H1 (cell line): ENCODE results near the gene MAGOH.

ENCODE experiments used
- CTCF ChIP-seq, 3 experiments: IDR thresholded peaks; 1 replicate in 2 of 3; 2 replicates in 1 of 3; pipeline versions ENCODE4 v1.5.1 to v1.6.1; 2011; ENCODE audit warnings: low read length in 3 of 3, mild to moderate bottlenecking in 3 of 3, inconsistent platforms in 2 of 3, low read depth in 1 of 3, moderate library complexity in 1 of 3; ENCODE audit not compliant: insufficient read depth in 1 of 3; ENCODE audit errors: control extremely low read depth in 1 of 3
- JUND ChIP-seq: IDR thresholded peaks from 2 replicates; pipeline ENCODE4 v1.6.1; 2011; ENCODE audit warnings: mild to moderate bottlenecking, improper control_type of control experiment, low read length
- TAF7 ChIP-seq: optimal IDR thresholded peaks from 2 replicates; pipeline ENCODE3; 2011; ENCODE audit warnings: low read depth, mild to moderate bottlenecking, inconsistent platforms, low read length, moderate library complexity, borderline replicate concordance
- ZNF274 ChIP-seq: IDR thresholded peaks from 2 replicates; pipeline ENCODE4 v1.7.0; 2012; ENCODE audit warnings: low read length, borderline replicate concordance; ENCODE audit errors: extremely low read depth

- no peak for TF ChIP-seq JUND
- no peak for TF ChIP-seq CTCF (IDR thresholded peaks at IDR 0.05; ENCODE audit: control extremely low read depth in 1 of 3, insufficient read depth in 1 of 3, low read depth in 1 of 3, low read length in 3 of 3)
- TF ChIP-seq ZNF274 = no peak
- TF ChIP-seq TAF7 = no peak
Measured at GRCh38 chr1:53280496-53280895, 42.2 kb upstream of the MAGOH start.
